MM.1S (cell line): ENCODE results near the gene SAMHD1.
A peak's percentile ranks its signal among the peaks of the same experiment; 100 is the strongest.
"Not testable (repeated sequence)": the region's sequence is repeated elsewhere in the genome, so short reads cannot be mapped to it uniquely, and the experiment has no call there.

Experiments
- DNase-seq: peaks from one replicate; pipeline ENCODE4 v3.0.0-alpha.2; 2015
- H2AFZ ChIP-seq: fragments of 300-600 bp; sonication (generic); 2 replicates; pipeline ENCODE4 v1.6.0; 2016; ENCODE audit warnings: antibody characterized with exemption, low read length
- H3F3A ChIP-seq: fragments of 300-600 bp; sonication (generic); 2 replicates; pipeline ENCODE4 v1.6.1; 2016; ENCODE audit warnings: mild to moderate bottlenecking, antibody characterized with exemption, low read length, moderate library complexity, mixed read lengths; ENCODE audit not compliant: insufficient read depth
- H3K27ac ChIP-seq: fragments of 300-600 bp; sonication (generic); 2 replicates; pipeline ENCODE4 v1.5.1; 2016; ENCODE audit warnings: mild to moderate bottlenecking, low read length
- H3K27me3 ChIP-seq: fragments of 300-600 bp; sonication (generic); replicated peaks from 2 replicates; pipeline ENCODE4 v1.6.0; 2016; ENCODE audit warnings: low read length; ENCODE audit not compliant: insufficient read depth
- H3K36me3 ChIP-seq: fragments of 300-600 bp; sonication (generic); replicated peaks from 2 replicates; pipeline ENCODE4 v1.6.1; 2016; ENCODE audit warnings: mild to moderate bottlenecking, low read length, mixed read lengths; ENCODE audit not compliant: insufficient read depth
- H3K4me1 ChIP-seq: fragments of 300-600 bp; sonication (generic); 2 replicates; pipeline ENCODE4 v1.6.1; 2016; ENCODE audit warnings: low read length, mixed read lengths
- H3K4me2 ChIP-seq: fragments of 300-600 bp; sonication (generic); 2 replicates; pipeline ENCODE4 v1.6.0; 2016; ENCODE audit warnings: low read depth, low read length
- H3K4me3 ChIP-seq: fragments of 300-600 bp; sonication (generic); 2 replicates; pipeline ENCODE4 v1.5.1; 2016; ENCODE audit warnings: low read length, mixed read lengths
- H3K79me2 ChIP-seq: fragments of 300-600 bp; sonication (generic); 2 replicates; pipeline ENCODE4 v1.6.1; 2016; ENCODE audit warnings: mixed run types, low read length, mixed read lengths
- H3K9ac ChIP-seq: fragments of 300-600 bp; sonication (generic); 2 replicates; pipeline ENCODE4 v1.6.1; 2016; ENCODE audit warnings: low read length, mixed read lengths
- H3K9me2 ChIP-seq: fragments of 300-600 bp; sonication (generic); replicated peaks from 2 replicates; pipeline ENCODE4 v1.6.1; 2016; ENCODE audit warnings: mild to moderate bottlenecking, low read length, mixed read lengths; ENCODE audit not compliant: insufficient read depth
- H3K9me3 ChIP-seq: fragments of 300-600 bp; sonication (generic); replicated peaks from 2 replicates; pipeline ENCODE4 v1.6.1; 2016; ENCODE audit warnings: mild to moderate bottlenecking, low read length, mixed read lengths; ENCODE audit not compliant: insufficient read depth
- H4K20me1 ChIP-seq: fragments of 300-600 bp; sonication (generic); 2 replicates; pipeline ENCODE4 v1.6.1; 2016; ENCODE audit warnings: mild to moderate bottlenecking, low read length, moderate library complexity, mixed read lengths; ENCODE audit not compliant: insufficient read depth
- EZH2 ChIP-seq: fragments of 300-600 bp; sonication (generic); optimal IDR thresholded peaks from 2 replicates; pipeline ENCODE3; 2017; ENCODE audit warnings: low read depth, mild to moderate bottlenecking, antibody characterized with exemption, low read length, mixed read lengths
- EZH2phosphoT487 ChIP-seq: fragments of 300-600 bp; sonication (generic); IDR thresholded peaks from 2 replicates; pipeline ENCODE4 v1.6.1; 2018; ENCODE audit warnings: antibody characterized with exemption, low read length
- TF ChIP-seq, protein P1 (sequence below): fragments of 300-600 bp; sonication (generic); IDR thresholded peaks from 2 replicates; pipeline ENCODE4 v1.5.1; 2016; ENCODE audit warnings: antibody characterized with exemption, low read length, mixed read lengths

The SAMHD1 gene

DNA sequence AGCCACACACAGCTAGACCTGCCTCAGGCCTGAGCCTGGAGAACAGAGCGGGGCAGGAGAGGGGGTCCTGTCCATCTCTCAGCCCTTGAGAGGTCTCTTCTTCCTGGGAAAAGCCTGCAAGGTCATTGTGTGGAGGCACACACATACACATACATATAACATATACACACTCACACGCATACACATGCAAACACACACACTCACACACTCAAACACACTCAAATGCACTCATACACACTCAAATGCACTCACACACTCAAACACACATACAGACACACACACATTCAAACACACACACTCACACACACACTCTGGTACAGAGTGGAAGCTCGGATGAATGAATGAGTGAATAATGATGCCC, 75.1 kb downstream of the SAMHD1 start:
- H3K27me3 ChIP-seq: no peaks in the 10 kb centered on the region
- H3K9ac ChIP-seq: peak overlapping the region; percentile 66
- TF ChIP-seq EZH2 (no peak), EZH2phosphoT487 (no peak)
- TF ChIP-seq, protein P1, sequence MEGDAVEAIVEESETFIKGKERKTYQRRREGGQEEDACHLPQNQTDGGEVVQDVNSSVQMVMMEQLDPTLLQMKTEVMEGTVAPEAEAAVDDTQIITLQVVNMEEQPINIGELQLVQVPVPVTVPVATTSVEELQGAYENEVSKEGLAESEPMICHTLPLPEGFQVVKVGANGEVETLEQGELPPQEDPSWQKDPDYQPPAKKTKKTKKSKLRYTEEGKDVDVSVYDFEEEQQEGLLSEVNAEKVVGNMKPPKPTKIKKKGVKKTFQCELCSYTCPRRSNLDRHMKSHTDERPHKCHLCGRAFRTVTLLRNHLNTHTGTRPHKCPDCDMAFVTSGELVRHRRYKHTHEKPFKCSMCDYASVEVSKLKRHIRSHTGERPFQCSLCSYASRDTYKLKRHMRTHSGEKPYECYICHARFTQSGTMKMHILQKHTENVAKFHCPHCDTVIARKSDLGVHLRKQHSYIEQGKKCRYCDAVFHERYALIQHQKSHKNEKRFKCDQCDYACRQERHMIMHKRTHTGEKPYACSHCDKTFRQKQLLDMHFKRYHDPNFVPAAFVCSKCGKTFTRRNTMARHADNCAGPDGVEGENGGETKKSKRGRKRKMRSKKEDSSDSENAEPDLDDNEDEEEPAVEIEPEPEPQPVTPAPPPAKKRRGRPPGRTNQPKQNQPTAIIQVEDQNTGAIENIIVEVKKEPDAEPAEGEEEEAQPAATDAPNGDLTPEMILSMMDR: no peak
- peaks cover 8% of the 10 kb centered on the region; the same call in 1 of the 2 replicates for H3F3A ChIP-seq
- H4K20me1 ChIP-seq: no peaks in the 10 kb centered on the region
- H3K79me2 ChIP-seq: no peaks in the 10 kb centered on the region
- no peaks in the 10 kb centered on the region for H3K9me3 ChIP-seq
- H2AFZ ChIP-seq: peak overlapping the region; percentile 37; the same call in 1 of the 2 replicates
- peak overlapping the region; percentile 65; the same call in 1 of the 2 replicates for H3K4me2 ChIP-seq
- H3K4me3 ChIP-seq: peak overlapping the region; percentile 19
- no peak for DNase-seq
- H3K36me3 ChIP-seq: no peaks in the 10 kb centered on the region
- H3K4me1 ChIP-seq: peaks cover 19% of the 10 kb centered on the region
- peak overlapping the region; percentile 90; the same call in 1 of the 2 replicates for H3K27ac ChIP-seq
- no peaks in the 10 kb centered on the region for H3K9me2 ChIP-seq

DNA sequence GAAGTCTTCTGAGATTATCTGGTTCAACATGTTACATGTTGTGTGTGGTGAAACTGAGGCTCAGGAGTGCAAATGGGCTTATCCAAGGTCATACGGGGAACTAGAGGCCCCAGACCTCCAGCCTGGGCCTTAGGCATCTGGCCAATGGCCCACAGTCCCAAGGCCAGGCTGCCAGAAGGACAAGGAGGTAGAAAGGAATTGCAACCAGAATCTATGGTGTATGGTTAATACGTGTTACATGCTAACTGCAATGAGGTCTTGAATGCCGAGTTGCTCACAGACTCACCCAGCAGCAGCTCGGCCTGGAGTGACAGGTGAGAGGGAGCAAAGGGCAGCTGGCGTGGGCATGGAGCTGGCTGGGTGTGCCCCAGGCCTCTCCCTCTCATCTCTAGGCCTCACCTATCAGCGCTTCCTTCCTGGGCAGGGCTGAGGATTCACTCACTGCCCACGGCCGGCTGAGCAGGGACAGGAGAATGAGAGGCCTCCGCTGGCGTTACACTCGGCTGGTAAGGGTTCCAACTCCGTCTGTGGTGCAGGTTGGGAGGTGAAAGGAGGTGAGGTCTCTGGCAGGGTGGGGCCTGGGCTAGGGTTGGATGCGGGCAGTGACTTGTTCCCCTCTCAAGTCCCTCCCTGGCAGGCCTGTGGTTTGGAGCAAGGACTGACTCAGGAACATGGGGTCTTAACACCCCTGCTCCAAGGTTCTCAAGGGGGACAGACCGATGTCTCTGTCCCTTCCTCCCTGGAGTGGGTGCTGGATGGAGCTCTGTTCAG, 75.6 kb downstream of the SAMHD1 start, which contains the start of gene TLDC2:
TSS of gene TLDC2 (plus strand) at position 437 of the 771 bp plus-strand sequence. CDS start at position 474, 37 bp downstream.
- peaks cover 19% of the 10 kb centered on the region for H3K4me1 ChIP-seq
- H4K20me1 ChIP-seq: no peaks in the 10 kb centered on the region
- no peak for TF ChIP-seq EZH2
- no peak for TF ChIP-seq EZH2phosphoT487
- TF ChIP-seq, protein P1: no peak
- peak within 1 kb of the TSS; percentile 65 for H3K4me2 ChIP-seq
- peak within 1 kb of the TSS; percentile 66 for H3K9ac ChIP-seq
- H3K4me3 ChIP-seq: peak within 1 kb of the TSS; percentile 19
- peaks cover 8% of the 10 kb centered on the region; the same call in 1 of the 2 replicates for H3F3A ChIP-seq
- H3K27me3 ChIP-seq: no peaks in the 10 kb centered on the region
- peak within 1 kb of the TSS; percentile 90 for H3K27ac ChIP-seq
- H3K36me3 ChIP-seq: no peaks in the 10 kb centered on the region
- no peaks in the 10 kb centered on the region for H3K79me2 ChIP-seq
- peak within 1 kb of the TSS; percentile 54 for H2AFZ ChIP-seq
- no peaks in the 10 kb centered on the region for H3K9me3 ChIP-seq
- no peaks in the 10 kb centered on the region for H3K9me2 ChIP-seq
- DNase-seq: peak; percentile 31

DNA sequence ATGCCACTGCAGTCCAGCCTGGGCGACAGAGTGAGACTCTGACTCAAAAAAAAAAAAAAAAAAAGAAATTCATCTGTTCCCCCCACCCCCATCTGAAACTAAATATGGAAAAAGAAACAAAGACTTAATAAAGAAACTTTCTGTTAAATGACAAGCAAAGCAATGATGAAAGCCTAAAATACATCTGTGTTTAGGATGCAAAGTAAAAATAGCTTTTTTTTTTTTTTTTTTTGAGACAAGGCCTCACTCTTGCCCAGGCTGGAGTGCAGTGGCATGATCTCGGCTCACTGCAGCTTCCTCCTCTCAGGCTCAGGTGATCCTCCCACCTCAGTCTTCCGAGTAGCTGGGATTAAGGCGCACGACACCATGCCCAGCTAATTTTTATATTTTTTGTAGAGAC, 76.4 kb downstream of the SAMHD1 start:
- Histone ChIP-seq H3K4me2 (peak overlapping the region; percentile 65), H2AFZ (peak overlapping the region; percentile 54), H3K9ac (peak overlapping the region; percentile 66), H3K4me1 (peaks cover 19% of the 10 kb centered on the region), H3K27ac (peak overlapping the region; percentile 90)
- H3K9me2 ChIP-seq, H3K4me3 ChIP-seq, H3K9me3 ChIP-seq, H3K27me3 ChIP-seq, H3K36me3 ChIP-seq, H3F3A ChIP-seq, H3K79me2 ChIP-seq, H4K20me1 ChIP-seq: not testable (repeated sequence)
- DNase-seq: peak; percentile 72
